ENCODE results near the gene POU5F1. TPM values are rescaled to one million over a fixed set of nuclear protein-coding genes. Genes with fewer than 3 reads are reported as not detected.

POU5F1 gene
- polyA plus RNA-seq, 1 donor from 2014 or later = not detected

DNA sequence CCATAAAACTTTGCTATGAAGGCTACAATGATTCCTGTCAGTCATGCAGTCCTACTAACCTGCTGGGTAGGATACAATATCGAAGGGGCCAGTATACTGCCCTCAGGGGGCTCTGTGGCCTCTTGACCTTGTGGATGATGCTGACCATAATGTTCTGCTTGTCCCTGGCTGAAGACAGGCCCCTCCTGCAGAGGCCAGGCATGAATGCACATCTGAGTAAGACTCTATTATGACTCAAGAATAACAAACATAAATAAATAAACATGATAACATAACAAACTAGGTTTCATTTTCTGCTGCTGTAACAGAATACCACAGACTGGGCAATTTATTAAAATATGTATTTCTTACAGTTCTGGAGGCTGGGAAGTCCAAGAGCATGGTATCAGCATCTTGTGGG is 44.0 kb upstream of the POU5F1 start:
- Histone ChIP-seq H4K20me1 (ENCODE audit: insufficient read depth) (no peaks in the 10 kb centered on the region), H3K27me3 (ENCODE audit: insufficient read depth, low read depth, low read length) (no peaks in the 10 kb centered on the region)
- TF ChIP-seq TAF1 (IDR thresholded peaks at IDR 0.05; ENCODE audit: low read depth) = no peak
- TF ChIP-seq EP300 (conservative IDR thresholded peaks at IDR 0.05; ENCODE audit: poor library complexity, severe bottlenecking) = no peak
- TF ChIP-seq REST (IDR thresholded peaks at IDR 0.05; ENCODE audit: borderline replicate concordance) = no peak
- no peak for TF ChIP-seq SMC3 (conservative IDR thresholded peaks at IDR 0.05; ENCODE audit: poor library complexity)
- no peak for TF ChIP-seq EZH2 (IDR thresholded peaks at IDR 0.05; ENCODE audit: borderline replicate concordance, insufficient read depth, low read length, poor library complexity, severe bottlenecking)
- TF ChIP-seq POLR2AphosphoS5 (IDR thresholded peaks at IDR 0.05) = no peak

GRCh38 chr6:31210741-31211532 is 40.5 kb upstream of the POU5F1 start:
- no peak overlapping the region for H3K27ac ChIP-seq (ENCODE audit: low read length)
- TF ChIP-seq EP300 (conservative IDR thresholded peaks at IDR 0.05; ENCODE audit: poor library complexity, severe bottlenecking) (no peak), POLR2AphosphoS5 (IDR thresholded peaks at IDR 0.05) (no peak), RAD21 (conservative IDR thresholded peaks at IDR 0.05) (no peak), SMC3 (conservative IDR thresholded peaks at IDR 0.05; ENCODE audit: poor library complexity) (no peak), EZH2 (IDR thresholded peaks at IDR 0.05; ENCODE audit: borderline replicate concordance, insufficient read depth, low read length, poor library complexity, severe bottlenecking) (no peak), TAF1 (IDR thresholded peaks at IDR 0.05; ENCODE audit: low read depth) (no peak), MXI1 (conservative IDR thresholded peaks at IDR 0.05; ENCODE audit: poor library complexity, severe bottlenecking) (no peak), REST (IDR thresholded peaks at IDR 0.05; ENCODE audit: borderline replicate concordance) (no peak)
- TF ChIP-seq, protein P1, sequence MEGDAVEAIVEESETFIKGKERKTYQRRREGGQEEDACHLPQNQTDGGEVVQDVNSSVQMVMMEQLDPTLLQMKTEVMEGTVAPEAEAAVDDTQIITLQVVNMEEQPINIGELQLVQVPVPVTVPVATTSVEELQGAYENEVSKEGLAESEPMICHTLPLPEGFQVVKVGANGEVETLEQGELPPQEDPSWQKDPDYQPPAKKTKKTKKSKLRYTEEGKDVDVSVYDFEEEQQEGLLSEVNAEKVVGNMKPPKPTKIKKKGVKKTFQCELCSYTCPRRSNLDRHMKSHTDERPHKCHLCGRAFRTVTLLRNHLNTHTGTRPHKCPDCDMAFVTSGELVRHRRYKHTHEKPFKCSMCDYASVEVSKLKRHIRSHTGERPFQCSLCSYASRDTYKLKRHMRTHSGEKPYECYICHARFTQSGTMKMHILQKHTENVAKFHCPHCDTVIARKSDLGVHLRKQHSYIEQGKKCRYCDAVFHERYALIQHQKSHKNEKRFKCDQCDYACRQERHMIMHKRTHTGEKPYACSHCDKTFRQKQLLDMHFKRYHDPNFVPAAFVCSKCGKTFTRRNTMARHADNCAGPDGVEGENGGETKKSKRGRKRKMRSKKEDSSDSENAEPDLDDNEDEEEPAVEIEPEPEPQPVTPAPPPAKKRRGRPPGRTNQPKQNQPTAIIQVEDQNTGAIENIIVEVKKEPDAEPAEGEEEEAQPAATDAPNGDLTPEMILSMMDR (IDR thresholded peaks at IDR 0.05; ENCODE audit: poor library complexity, severe bottlenecking) = no peak
- H3K27me3 ChIP-seq (ENCODE audit: insufficient read depth, low read depth, low read length) = no peaks in the 10 kb centered on the region
- H3K9ac ChIP-seq (ENCODE audit: low read length) = no peak overlapping the region
- no peaks in the 10 kb centered on the region for H3K9me2 ChIP-seq (ENCODE audit: insufficient read depth, low read length)
- no peak overlapping the region for H2AFZ ChIP-seq (ENCODE audit: low read depth, low read length)
- H3K4me3 ChIP-seq (ENCODE audit: low read length) = no peak overlapping the region
- no peaks in the 10 kb centered on the region for H4K20me1 ChIP-seq (ENCODE audit: insufficient read depth)
- no peaks in the 10 kb centered on the region for H3K9me3 ChIP-seq (ENCODE audit: low read length)
- no peaks in the 10 kb centered on the region for H3K36me3 ChIP-seq (ENCODE audit: insufficient read depth, low read length)
- no peaks in the 10 kb centered on the region for H3K79me2 ChIP-seq (replicated peaks; ENCODE audit: insufficient read depth, low read length)
- H3F3A ChIP-seq (ENCODE audit: insufficient read depth, low read length, poor library complexity, severe bottlenecking) = no peaks in the 10 kb centered on the region
- H3K4me2 ChIP-seq (ENCODE audit: low read length) = no peak overlapping the region

More for the DNA sequence above, 44.0 kb upstream of the POU5F1 start:
- Histone ChIP-seq H3K9me3 (ENCODE audit: low read length) (no peaks in the 10 kb centered on the region), H3K9me2 (ENCODE audit: insufficient read depth, low read length) (no peaks in the 10 kb centered on the region), H3K4me3 (ENCODE audit: low read length) (no peak overlapping the region), H2AFZ (ENCODE audit: low read depth, low read length) (no peak overlapping the region), H3F3A (ENCODE audit: insufficient read depth, low read length, poor library complexity, severe bottlenecking) (no peaks in the 10 kb centered on the region), H3K79me2 (replicated peaks; ENCODE audit: insufficient read depth, low read length) (no peaks in the 10 kb centered on the region), H3K27ac (ENCODE audit: low read length) (no peak overlapping the region), H3K36me3 (ENCODE audit: insufficient read depth, low read length) (no peaks in the 10 kb centered on the region), H3K4me2 (ENCODE audit: low read length) (no peak overlapping the region), H3K9ac (ENCODE audit: low read length) (no peak overlapping the region)

Data from neural cell (in vitro differentiated cells).